Mesendoderm (in vitro differentiated cells): ENCODE results near the gene PPARG.
"Not testable (repeated sequence)": the region's sequence is repeated elsewhere in the genome, so short reads cannot be mapped to it uniquely, and the experiment has no call there.

Experiments used
- DNase-seq: peaks from one replicate; pipeline ENCODE4 v3.0.0; 2013
- H2AK5ac ChIP-seq: 2 replicates; pipeline ENCODE4 v1.6.1; 2013; ENCODE audit warnings: low read length, inconsistent platforms
- H2BK120ac ChIP-seq: 2 replicates; pipeline ENCODE4 v1.6.1; 2013; ENCODE audit warnings: low read depth, mild to moderate bottlenecking, low read length, moderate library complexity, mixed read lengths
- H2BK15ac ChIP-seq: replicated peaks from 2 replicates; pipeline ENCODE4 v1.6.1; 2013; ENCODE audit warnings: low read depth, mild to moderate bottlenecking, moderate library complexity
- H2BK5ac ChIP-seq: 2 replicates; pipeline ENCODE4 v1.6.1; 2013; ENCODE audit warnings: low read length, inconsistent platforms
- H3K18ac ChIP-seq: 2 replicates; pipeline ENCODE4 v1.6.1; 2013; ENCODE audit warnings: mild to moderate bottlenecking, low read length, mixed read lengths
- H3K23ac ChIP-seq: one replicate; pipeline ENCODE4 v1.6.1; 2013; ENCODE audit warnings: low read length
- H3K27ac ChIP-seq: 2 replicates; pipeline ENCODE4 v1.5.1; 2013; ENCODE audit warnings: low read depth, mild to moderate bottlenecking, inconsistent platforms, low read length, moderate library complexity
- H3K27me3 ChIP-seq: 2 replicates; pipeline ENCODE4 v1.6.1; 2013; ENCODE audit warnings: low read length, control low read depth, mild to moderate bottlenecking, inconsistent platforms; ENCODE audit not compliant: insufficient read depth, poor library complexity
- H3K36me3 ChIP-seq: 2 replicates; pipeline ENCODE4 v1.6.1; 2013; ENCODE audit warnings: low read length, inconsistent platforms; ENCODE audit not compliant: control insufficient read depth, insufficient read depth
- H3K4ac ChIP-seq: one replicate; pipeline ENCODE4 v1.6.1; 2013; ENCODE audit warnings: low read depth, mild to moderate bottlenecking, low read length, moderate library complexity
- H3K4me1 ChIP-seq: 2 replicates; pipeline ENCODE4 v1.6.1; 2013; ENCODE audit warnings: low read depth, low read length, inconsistent platforms; ENCODE audit not compliant: control insufficient read depth
- H3K4me2 ChIP-seq: 2 replicates; pipeline ENCODE4 v1.6.1; 2013; ENCODE audit warnings: low read length
- H3K4me3 ChIP-seq: 2 replicates; pipeline ENCODE4 v1.5.1; 2013; ENCODE audit warnings: mild to moderate bottlenecking, low read length
- H3K56ac ChIP-seq: one replicate; pipeline ENCODE4 v1.6.1; 2013; ENCODE audit warnings: low read length
- H3K79me1 ChIP-seq: 2 replicates; pipeline ENCODE4 v1.6.1; 2013; ENCODE audit warnings: low read length, inconsistent platforms
- H3K79me2 ChIP-seq: 2 replicates; pipeline ENCODE4 v1.6.1; 2013; ENCODE audit warnings: mild to moderate bottlenecking, low read length; ENCODE audit not compliant: control insufficient read depth, insufficient read depth
- H3K9ac ChIP-seq: 2 replicates; pipeline ENCODE4 v1.6.1; 2013; ENCODE audit warnings: low read length, inconsistent platforms
- H4K5ac ChIP-seq: one replicate; pipeline ENCODE4 v1.6.1; 2013; ENCODE audit warnings: low read length
- H4K8ac ChIP-seq: one replicate; pipeline ENCODE4 v1.6.1; 2013; ENCODE audit warnings: low read depth, mild to moderate bottlenecking, control low read depth, low read length, moderate library complexity
- WGBS: extraction: QIAGEN DNeasy Blood & Tissue Kit; methylation state at CpG from one replicate; pipeline ENCODE4 v1.1.7; 2013; ENCODE audit warnings: low lambda C conversion rate, missing lambda C conversion rate; ENCODE audit not compliant: insufficient coverage; ENCODE audit errors: extremely low coverage; 5-methylcytosine and 5-hydroxymethylcytosine counted together

The PPARG gene

DNA sequence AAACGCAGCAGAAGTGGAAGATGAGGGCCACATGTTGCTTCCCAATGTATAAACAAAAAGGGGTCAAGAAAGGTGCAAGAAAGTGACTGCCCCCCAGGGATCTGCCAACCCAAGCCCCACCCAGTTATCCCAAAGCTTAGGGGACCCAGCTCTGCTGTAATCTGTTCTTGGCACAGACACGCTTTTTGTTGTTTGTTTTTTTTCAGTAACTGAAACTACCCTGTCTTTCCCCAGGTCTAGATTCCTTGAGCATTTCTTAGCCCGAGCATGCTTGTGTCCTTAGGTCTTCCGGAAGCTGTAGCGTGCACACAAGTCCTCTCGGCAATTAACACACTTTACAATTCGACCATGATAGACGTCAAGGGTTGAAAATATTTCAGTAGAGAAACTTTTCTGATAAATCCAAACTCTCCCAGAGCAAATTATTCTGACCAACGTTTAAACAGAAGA is 8.5 kb upstream of the PPARG start:
- H3K27me3 ChIP-seq, result no peaks in the 10 kb centered on the region
- H3K56ac ChIP-seq, result no peak overlapping the region
- no CpG with 5 or more reads among the region's 9 CpGs for WGBS
- no peak overlapping the region for H2AK5ac ChIP-seq
- H3K23ac ChIP-seq, result no peak overlapping the region
- H3K4me3 ChIP-seq, result no peak overlapping the region
- H3K79me1 ChIP-seq, result no peaks in the 10 kb centered on the region
- no peak overlapping the region for H4K8ac ChIP-seq
- no peaks in the 10 kb centered on the region for H3K79me2 ChIP-seq
- H3K27ac ChIP-seq, result no peak overlapping the region
- DNase-seq, result no peak
- no peaks in the 10 kb centered on the region for H3K36me3 ChIP-seq
- no peak overlapping the region for H3K9ac ChIP-seq
- H3K4ac ChIP-seq, result no peak overlapping the region
- no peak overlapping the region for H2BK120ac ChIP-seq
- no peak overlapping the region for H4K5ac ChIP-seq
- no peaks in the 10 kb centered on the region for H3K4me1 ChIP-seq
- no peak overlapping the region for H3K18ac ChIP-seq
- H2BK15ac ChIP-seq, result no peak overlapping the region
- no peak overlapping the region for H2BK5ac ChIP-seq
- H3K4me2 ChIP-seq, result no peak overlapping the region

DNA sequence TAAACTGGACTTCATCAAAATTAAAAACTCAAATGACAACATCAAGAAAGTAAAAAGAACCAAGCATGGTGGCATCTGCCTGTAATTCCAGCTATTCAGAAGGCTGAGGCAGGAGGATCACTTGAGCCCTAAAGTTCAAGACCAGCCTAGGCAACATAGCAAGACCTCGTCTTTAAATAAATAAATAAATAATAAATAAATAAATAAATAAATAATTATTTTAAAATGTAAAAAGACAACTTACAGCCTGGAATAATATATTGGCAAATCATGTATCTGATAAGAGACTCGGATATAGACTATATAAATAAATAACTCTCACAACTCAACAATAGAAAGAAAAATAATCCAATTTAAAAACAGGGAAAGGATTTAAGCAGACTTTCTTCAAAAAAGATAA is 4.3 kb upstream of the PPARG start:
- Histone ChIP-seq H2BK120ac (no peak overlapping the region), H3K36me3 (no peaks in the 10 kb centered on the region), H3K4me2 (no peak overlapping the region), H3K4ac (no peak overlapping the region), H2AK5ac (no peak overlapping the region), H4K5ac (no peak overlapping the region), H3K4me1 (no peaks in the 10 kb centered on the region), H3K27me3 (peaks cover 18% of the 10 kb centered on the region), H3K79me2 (no peaks in the 10 kb centered on the region), H2BK15ac (no peak overlapping the region), H3K9ac (no peak overlapping the region), H3K23ac (no peak overlapping the region), H2BK5ac (no peak overlapping the region), H3K56ac (no peak overlapping the region), H3K18ac (no peak overlapping the region), H3K27ac (no peak overlapping the region), H4K8ac (no peak overlapping the region), H3K4me3 (no peak overlapping the region), H3K79me1 (no peaks in the 10 kb centered on the region)
- no peak for DNase-seq
- no CpG with 5 or more reads among the region's 2 CpGs for WGBS

DNA sequence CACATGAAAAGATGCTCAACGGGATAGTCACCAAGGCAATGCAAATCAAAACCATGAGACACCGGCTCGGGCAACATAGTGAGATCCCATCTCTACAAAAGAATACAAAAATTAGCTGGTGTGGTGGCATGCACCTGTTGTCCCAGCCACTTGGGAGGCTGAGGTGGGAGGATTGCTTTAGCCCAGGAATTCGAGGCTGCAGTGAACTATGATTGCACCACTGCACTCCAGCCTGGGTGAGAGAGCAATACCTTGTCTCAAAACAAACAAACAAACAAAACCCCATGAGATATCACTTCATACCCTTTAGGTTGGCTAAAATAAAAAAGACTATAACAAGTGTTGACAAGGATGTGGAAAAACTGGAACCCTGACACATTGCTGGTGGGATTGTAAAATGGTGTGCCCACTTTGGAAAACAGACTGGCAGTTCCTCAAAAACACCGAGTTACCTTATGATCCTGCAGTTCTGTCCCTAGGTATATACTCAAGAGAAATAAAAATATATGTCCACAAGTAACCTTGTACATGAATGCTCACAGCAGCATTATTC is 3.8 kb upstream of the PPARG start:
- Histone ChIP-seq H3K4me2 (no peak overlapping the region), H3K18ac (no peak overlapping the region), H2BK5ac (no peak overlapping the region), H4K8ac (no peak overlapping the region), H2BK120ac (no peak overlapping the region), H3K79me1 (no peaks in the 10 kb centered on the region), H3K79me2 (no peaks in the 10 kb centered on the region), H2AK5ac (no peak overlapping the region), H3K4me1 (no peaks in the 10 kb centered on the region), H3K56ac (no peak overlapping the region), H3K4me3 (no peak overlapping the region), H3K27ac (no peak overlapping the region), H3K4ac (no peak overlapping the region), H4K5ac (no peak overlapping the region), H2BK15ac (no peak overlapping the region), H3K9ac (no peak overlapping the region), H3K36me3 (no peaks in the 10 kb centered on the region), H3K23ac (no peak overlapping the region), H3K27me3 (peaks cover 18% of the 10 kb centered on the region)
- WGBS, result no CpG with 5 or more reads among the region's 5 CpGs
- DNase-seq, result no peak

DNA sequence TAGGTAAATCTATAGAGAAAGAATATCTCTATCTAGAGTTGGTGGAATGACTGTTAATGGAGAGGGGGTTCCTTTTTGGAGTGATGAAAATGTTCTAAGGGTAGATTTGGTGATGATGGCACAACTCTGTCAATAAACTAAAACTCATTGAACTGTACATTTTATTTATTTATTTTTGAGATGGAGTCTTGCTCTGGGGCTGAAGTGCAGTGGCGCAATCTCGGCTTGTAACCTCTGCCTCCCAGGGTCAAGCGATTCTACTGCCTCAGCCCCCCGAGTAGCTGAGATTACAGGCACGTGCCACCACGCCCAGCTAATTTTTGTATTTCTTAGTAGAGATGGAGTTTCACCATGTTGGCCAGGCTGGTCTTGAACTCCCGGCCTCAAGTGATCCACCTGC is 3.1 kb upstream of the PPARG start:
- H3K18ac ChIP-seq, H3K4me1 ChIP-seq, H3K23ac ChIP-seq, H2BK5ac ChIP-seq, H3K79me1 ChIP-seq, H4K5ac ChIP-seq, H3K79me2 ChIP-seq, H2BK15ac ChIP-seq, H3K56ac ChIP-seq, H3K4ac ChIP-seq, H3K9ac ChIP-seq, DNase-seq, H3K4me2 ChIP-seq, H2AK5ac ChIP-seq, H3K36me3 ChIP-seq, H3K27ac ChIP-seq, H4K8ac ChIP-seq, H2BK120ac ChIP-seq, H3K4me3 ChIP-seq: not testable (repeated sequence)
- no CpG with 5 or more reads among the region's 7 CpGs for WGBS
- H3K27me3 ChIP-seq, result peaks cover 18% of the 10 kb centered on the region

DNA sequence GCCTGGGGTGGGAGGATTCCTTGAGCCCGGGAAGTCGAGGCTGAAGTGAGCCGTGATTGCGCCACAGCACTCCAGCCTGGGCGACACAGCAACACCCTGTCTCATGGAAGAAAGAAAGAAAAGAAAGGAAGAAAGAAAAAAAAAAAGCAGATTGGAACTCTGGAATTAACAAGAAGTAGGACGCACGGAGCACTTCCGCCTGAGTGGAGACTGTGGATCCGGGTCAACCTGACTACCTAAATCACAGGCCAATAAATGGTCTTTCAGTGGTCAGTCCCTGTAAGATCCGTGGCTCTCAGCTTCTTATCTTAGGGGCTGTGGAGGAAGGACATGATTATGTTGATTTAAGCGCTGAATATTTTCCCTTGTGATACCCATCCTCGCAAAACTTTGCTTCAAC is 2.4 kb upstream of the PPARG start:
- Histone ChIP-seq H3K4me2 (no peak overlapping the region), H3K18ac (no peak overlapping the region), H3K79me2 (no peaks in the 10 kb centered on the region), H2BK15ac (no peak overlapping the region), H2BK120ac (no peak overlapping the region), H3K4me3 (no peak overlapping the region), H4K8ac (no peak overlapping the region), H3K79me1 (no peaks in the 10 kb centered on the region), H3K56ac (no peak overlapping the region), H3K27ac (no peak overlapping the region), H3K9ac (no peak overlapping the region), H4K5ac (no peak overlapping the region), H3K27me3 (peaks cover 18% of the 10 kb centered on the region), H3K4me1 (no peaks in the 10 kb centered on the region), H2BK5ac (no peak overlapping the region), H3K23ac (no peak overlapping the region), H3K4ac (no peak overlapping the region), H3K36me3 (no peaks in the 10 kb centered on the region), H2AK5ac (no peak overlapping the region)
- DNase-seq, result no peak
- no CpG with 5 or more reads among the region's 12 CpGs for WGBS
